ENCODE results near the gene MTM1.

Gene MTM1

GRCh38 chrX:150568320-150569154, at the start of gene MTM1 (continued):
- no peak for TF ChIP-seq ZNF19 (tag by site-specific recombination; IDR thresholded peaks at IDR 0.05; ENCODE audit: low read depth)
- TF ChIP-seq KLF9 (tag by site-specific recombination; IDR thresholded peaks at IDR 0.05; ENCODE audit: low read depth), result peak; percentile 59
- no peak for TF ChIP-seq SP7 (tag by site-specific recombination; IDR thresholded peaks at IDR 0.05)
- no peak for TF ChIP-seq ZNF521 (tag by site-specific recombination; IDR thresholded peaks at IDR 0.05)
- no peak for TF ChIP-seq ZNF112 (tag by site-specific recombination; IDR thresholded peaks at IDR 0.05)
- TF ChIP-seq ZSCAN16 (tag by site-specific recombination; IDR thresholded peaks at IDR 0.05), result no peak
- peak; percentile 85 for TF ChIP-seq GLIS2 (tag by site-specific recombination; IDR thresholded peaks at IDR 0.05)
- no peak for TF ChIP-seq ZNF514 (tag by site-specific recombination; IDR thresholded peaks at IDR 0.05)
- 0 out of 2 replicates have a peak, but pooled peaks have one; percentile 42 for TF ChIP-seq ZBTB10 (tag by site-specific recombination; IDR thresholded peaks at IDR 0.05)
- TF ChIP-seq ZNF76 (tag by site-specific recombination; IDR thresholded peaks at IDR 0.05; ENCODE audit: borderline replicate concordance, low read depth), result peak; percentile 96
- TF ChIP-seq ZBTB8A (tag by site-specific recombination; IDR thresholded peaks at IDR 0.05), result peak; percentile 48; the same call in 1 of the 2 replicates
- TF ChIP-seq SCRT2 (tag by site-specific recombination; IDR thresholded peaks at IDR 0.05), result no peak
- TF ChIP-seq ATF2 (tag by site-specific recombination; IDR thresholded peaks at IDR 0.05; ENCODE audit: low read depth), result no peak
- peak; percentile 89 for TF ChIP-seq ZBTB26 (tag by site-specific recombination; optimal IDR thresholded peaks at IDR 0.05)
- TF ChIP-seq, protein P1, sequence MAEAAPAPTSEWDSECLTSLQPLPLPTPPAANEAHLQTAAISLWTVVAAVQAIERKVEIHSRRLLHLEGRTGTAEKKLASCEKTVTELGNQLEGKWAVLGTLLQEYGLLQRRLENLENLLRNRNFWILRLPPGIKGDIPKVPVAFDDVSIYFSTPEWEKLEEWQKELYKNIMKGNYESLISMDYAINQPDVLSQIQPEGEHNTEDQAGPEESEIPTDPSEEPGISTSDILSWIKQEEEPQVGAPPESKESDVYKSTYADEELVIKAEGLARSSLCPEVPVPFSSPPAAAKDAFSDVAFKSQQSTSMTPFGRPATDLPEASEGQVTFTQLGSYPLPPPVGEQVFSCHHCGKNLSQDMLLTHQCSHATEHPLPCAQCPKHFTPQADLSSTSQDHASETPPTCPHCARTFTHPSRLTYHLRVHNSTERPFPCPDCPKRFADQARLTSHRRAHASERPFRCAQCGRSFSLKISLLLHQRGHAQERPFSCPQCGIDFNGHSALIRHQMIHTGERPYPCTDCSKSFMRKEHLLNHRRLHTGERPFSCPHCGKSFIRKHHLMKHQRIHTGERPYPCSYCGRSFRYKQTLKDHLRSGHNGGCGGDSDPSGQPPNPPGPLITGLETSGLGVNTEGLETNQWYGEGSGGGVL (tag by site-specific recombination; IDR thresholded peaks at IDR 0.05), result peak; percentile 23; the same call in 1 of the 2 replicates
- TF ChIP-seq, protein P2, sequence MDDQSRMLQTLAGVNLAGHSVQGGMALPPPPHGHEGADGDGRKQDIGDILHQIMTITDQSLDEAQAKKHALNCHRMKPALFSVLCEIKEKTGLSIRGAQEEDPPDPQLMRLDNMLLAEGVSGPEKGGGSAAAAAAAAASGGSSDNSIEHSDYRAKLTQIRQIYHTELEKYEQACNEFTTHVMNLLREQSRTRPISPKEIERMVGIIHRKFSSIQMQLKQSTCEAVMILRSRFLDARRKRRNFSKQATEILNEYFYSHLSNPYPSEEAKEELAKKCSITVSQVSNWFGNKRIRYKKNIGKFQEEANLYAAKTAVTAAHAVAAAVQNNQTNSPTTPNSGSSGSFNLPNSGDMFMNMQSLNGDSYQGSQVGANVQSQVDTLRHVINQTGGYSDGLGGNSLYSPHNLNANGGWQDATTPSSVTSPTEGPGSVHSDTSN (CRISPR knock-in tag; IDR thresholded peaks at IDR 0.05), result no peak
- TF ChIP-seq ZNF548 (tag by site-specific recombination; IDR thresholded peaks at IDR 0.05), result no peak
- peak; percentile 33; the same call in 1 of the 2 replicates for TF ChIP-seq CTCF (tag by site-specific recombination; IDR thresholded peaks at IDR 0.05)
- TF ChIP-seq, protein P3, sequence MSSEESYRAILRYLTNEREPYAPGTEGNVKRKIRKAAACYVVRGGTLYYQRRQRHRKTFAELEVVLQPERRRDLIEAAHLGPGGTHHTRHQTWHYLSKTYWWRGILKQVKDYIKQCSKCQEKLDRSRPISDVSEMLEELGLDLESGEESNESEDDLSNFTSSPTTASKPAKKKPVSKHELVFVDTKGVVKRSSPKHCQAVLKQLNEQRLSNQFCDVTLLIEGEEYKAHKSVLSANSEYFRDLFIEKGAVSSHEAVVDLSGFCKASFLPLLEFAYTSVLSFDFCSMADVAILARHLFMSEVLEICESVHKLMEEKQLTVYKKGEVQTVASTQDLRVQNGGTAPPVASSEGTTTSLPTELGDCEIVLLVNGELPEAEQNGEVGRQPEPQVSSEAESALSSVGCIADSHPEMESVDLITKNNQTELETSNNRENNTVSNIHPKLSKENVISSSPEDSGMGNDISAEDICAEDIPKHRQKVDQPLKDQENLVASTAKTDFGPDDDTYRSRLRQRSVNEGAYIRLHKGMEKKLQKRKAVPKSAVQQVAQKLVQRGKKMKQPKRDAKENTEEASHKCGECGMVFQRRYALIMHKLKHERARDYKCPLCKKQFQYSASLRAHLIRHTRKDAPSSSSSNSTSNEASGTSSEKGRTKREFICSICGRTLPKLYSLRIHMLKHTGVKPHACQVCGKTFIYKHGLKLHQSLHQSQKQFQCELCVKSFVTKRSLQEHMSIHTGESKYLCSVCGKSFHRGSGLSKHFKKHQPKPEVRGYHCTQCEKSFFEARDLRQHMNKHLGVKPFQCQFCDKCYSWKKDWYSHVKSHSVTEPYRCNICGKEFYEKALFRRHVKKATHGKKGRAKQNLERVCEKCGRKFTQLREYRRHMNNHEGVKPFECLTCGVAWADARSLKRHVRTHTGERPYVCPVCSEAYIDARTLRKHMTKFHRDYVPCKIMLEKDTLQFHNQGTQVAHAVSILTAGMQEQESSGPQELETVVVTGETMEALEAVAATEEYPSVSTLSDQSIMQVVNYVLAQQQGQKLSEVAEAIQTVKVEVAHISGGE (tag by site-specific recombination; conservative IDR thresholded peaks at IDR 0.05; ENCODE audit: low read depth), result peak; percentile 77
- TF ChIP-seq YY1 (tag by site-specific recombination; IDR thresholded peaks at IDR 0.05), result peak; percentile 41
- TF ChIP-seq KLF8 (tag by site-specific recombination; IDR thresholded peaks at IDR 0.05), result peak; percentile 77
- no peak for TF ChIP-seq ZBTB44 (tag by site-specific recombination; IDR thresholded peaks at IDR 0.05)
